Measurements from ENCODE around the gene L3MBTL4. TPM values are rescaled to one million over a fixed set of nuclear protein-coding genes. Genes with fewer than 3 reads are reported as not detected.
"Not testable (repeated sequence)": the region's sequence is repeated elsewhere in the genome, so short reads cannot be mapped to it uniquely, and the experiment has no call there.

Gene L3MBTL4
- total RNA-seq, 1 donor from 2014 or later = 0.26 TPM

DNA sequence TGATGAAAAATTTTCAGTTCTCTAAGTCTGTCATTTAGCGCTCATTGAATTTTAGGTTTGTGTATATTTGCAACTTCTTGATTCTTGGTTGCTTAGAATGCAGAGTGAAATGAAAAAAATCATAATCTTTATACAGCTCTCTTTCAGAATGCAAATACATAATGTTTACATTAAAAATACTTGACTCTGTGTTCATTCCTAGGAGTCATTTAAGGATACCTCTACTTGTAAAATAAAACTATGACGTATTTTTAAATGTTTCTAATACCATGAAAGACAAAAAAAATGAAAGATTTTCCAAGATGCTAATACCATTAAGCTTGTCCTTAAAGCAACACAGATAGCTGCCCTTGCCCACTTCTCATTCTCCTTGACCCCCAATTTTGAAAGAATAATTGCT is 259.0 kb downstream of the L3MBTL4 start:
- H3K4me3 Mint-ChIP-seq = no peak overlapping the region

DNA sequence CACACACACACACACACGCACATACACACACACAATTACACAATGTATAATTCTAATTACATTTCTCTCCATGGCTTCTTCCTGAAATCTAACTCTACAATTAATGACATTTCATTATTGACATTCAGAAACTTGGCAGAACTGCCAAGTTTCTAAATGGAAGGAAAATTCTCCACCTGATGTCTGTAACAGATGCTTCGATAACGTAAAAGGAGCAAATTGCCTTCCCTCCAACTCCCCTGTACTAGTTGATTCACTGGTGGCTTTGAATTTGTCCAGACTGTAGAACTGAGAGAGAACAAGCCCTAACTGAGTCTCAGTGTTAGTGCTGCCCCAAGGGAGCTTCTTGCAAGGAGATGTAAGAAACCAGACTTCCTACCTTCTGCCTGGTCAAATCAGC is 264.3 kb downstream of the L3MBTL4 start:
- Mint-ChIP-seq H3K4me1 (ENCODE audit: low read depth) (no peaks in the 10 kb centered on the region), H3K9me3 (peaks cover 3% of the 10 kb centered on the region), H3K27me3 (ENCODE audit: insufficient read depth) (no peaks in the 10 kb centered on the region), H3K4me3 (no peak overlapping the region), H3K36me3 (ENCODE audit: low read depth) (no peaks in the 10 kb centered on the region), H3K27ac (no peak overlapping the region)
- no peak for DNase-seq (ENCODE audit: low spot score)
- intact Hi-C loops (cut with micrococcal nuclease) = no loop called here

More for the DNA sequence above, 259.0 kb downstream of the L3MBTL4 start:
- H3K4me1 Mint-ChIP-seq (ENCODE audit: low read depth) = no peaks in the 10 kb centered on the region
- no peaks in the 10 kb centered on the region for H3K36me3 Mint-ChIP-seq (ENCODE audit: low read depth)
- intact Hi-C loops (cut with micrococcal nuclease) = no loop called here
- H3K9me3 Mint-ChIP-seq = peaks cover 3% of the 10 kb centered on the region
- H3K27ac Mint-ChIP-seq = no peak overlapping the region
- no peaks in the 10 kb centered on the region for H3K27me3 Mint-ChIP-seq (ENCODE audit: insufficient read depth)
- DNase-seq (ENCODE audit: low spot score) = no peak

DNA sequence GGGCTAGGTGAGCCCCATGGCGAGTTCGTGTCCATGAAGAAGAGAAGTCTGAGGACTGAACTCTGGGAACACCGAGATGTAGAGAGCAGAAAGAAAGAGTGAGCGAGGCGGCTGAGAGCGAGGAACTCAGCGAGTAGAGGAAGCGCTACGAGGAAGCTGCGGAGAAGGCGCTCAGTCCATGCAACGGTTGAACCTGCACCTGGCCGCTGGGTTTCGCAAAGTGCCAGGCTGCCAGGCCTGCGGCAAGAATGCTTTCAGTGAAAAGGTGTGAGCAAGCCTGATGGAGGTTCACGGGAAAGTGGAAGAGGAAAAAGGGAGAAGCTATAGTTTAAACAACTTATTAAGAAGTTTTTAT is 268.4 kb downstream of the L3MBTL4 start:
- no peaks in the 10 kb centered on the region for H3K4me1 Mint-ChIP-seq (ENCODE audit: low read depth)
- H3K36me3 Mint-ChIP-seq (ENCODE audit: low read depth) = no peaks in the 10 kb centered on the region
- no peak for DNase-seq (ENCODE audit: low spot score)
- H3K27me3 Mint-ChIP-seq (ENCODE audit: insufficient read depth) = no peaks in the 10 kb centered on the region
- H3K4me3 Mint-ChIP-seq = no peak overlapping the region
- no peaks in the 10 kb centered on the region for H3K9me3 Mint-ChIP-seq
- no peak overlapping the region for H3K27ac Mint-ChIP-seq
- intact Hi-C loops (cut with micrococcal nuclease) = no loop called here

DNA sequence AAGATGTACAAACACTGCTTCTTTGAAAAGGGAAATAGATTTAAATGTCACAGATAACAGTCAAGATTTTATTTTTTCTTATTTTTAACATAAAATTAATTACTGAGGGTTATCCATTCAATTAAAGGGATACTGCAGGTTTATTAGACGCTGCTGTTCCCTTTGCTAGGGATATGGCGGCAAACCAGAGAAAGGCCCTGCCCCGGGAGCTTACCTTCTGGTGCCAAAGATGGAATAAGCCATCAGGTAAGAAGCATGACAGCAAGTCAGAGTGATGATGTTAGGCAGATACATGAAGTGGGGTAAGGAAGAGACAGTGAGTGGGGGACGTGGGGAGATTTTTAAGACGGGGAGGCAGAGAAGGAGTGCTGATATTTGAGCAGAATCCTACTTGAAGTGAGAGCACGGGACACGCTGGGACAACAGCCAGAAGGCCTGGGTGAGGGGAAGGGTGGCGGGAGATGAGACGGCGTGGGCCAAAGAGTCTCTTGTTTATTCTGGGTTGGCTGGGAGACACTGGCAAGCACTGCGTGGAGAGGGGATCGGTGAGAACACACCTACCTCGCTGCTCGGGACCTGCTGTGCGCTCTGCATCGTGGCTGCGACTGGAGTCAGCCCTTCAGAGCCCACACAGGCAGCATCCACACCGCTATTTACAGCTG is 268.9 kb downstream of the L3MBTL4 start:
- H3K9me3 Mint-ChIP-seq = no peaks in the 10 kb centered on the region
- no peak for DNase-seq (ENCODE audit: low spot score)
- H3K36me3 Mint-ChIP-seq (ENCODE audit: low read depth) = no peaks in the 10 kb centered on the region
- no peaks in the 10 kb centered on the region for H3K4me1 Mint-ChIP-seq (ENCODE audit: low read depth)
- H3K4me3 Mint-ChIP-seq = no peak overlapping the region
- no peak overlapping the region for H3K27ac Mint-ChIP-seq
- intact Hi-C loops (cut with micrococcal nuclease) = no loop called here
- no peaks in the 10 kb centered on the region for H3K27me3 Mint-ChIP-seq (ENCODE audit: insufficient read depth)

DNA sequence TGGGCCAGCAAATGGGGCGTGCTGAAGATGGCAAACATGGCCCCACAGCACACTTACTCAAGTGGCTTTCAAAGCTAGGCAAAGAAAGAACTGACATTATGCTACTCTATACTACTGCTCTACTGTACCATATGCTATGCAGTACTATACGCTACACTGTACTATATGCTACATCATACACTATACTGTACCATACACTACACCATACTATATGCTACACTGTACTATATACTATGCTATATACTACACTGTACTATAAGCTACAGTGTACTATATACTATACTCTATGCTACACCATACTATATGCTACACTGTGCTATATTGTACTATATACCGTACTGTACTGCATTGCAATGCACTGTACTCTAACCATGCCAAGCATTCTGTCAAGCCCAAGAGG is 275.7 kb downstream of the L3MBTL4 start:
- intact Hi-C loops (cut with micrococcal nuclease) = no loop called here
- Mint-ChIP-seq H3K27ac (no peak overlapping the region), H3K4me3 (no peak overlapping the region), H3K9me3 (no peaks in the 10 kb centered on the region), H3K36me3 (ENCODE audit: low read depth) (no peaks in the 10 kb centered on the region), H3K4me1 (ENCODE audit: low read depth) (no peaks in the 10 kb centered on the region), H3K27me3 (ENCODE audit: insufficient read depth) (no peaks in the 10 kb centered on the region)
- DNase-seq (ENCODE audit: low spot score) = no peak

DNA sequence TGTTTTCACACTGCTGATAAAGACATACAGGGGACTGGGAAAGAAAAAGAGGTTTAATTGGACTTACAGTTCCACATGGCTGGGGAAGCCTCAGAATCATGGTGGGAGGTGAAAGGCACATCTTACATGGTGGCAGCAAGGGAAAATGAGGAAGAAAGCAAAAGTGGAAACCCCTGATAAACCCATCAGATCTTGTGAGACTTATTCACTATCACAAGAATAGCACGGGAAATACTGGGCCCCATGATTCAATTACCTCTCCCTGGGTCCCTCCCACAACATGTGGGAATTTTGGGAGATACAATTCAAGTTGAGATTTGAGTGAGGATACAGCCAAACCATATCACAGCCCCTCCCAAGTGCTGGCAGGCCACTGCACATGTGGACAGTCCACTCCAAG is 278.8 kb downstream of the L3MBTL4 start:
- H3K27me3 Mint-ChIP-seq (ENCODE audit: insufficient read depth); H3K27ac Mint-ChIP-seq; H3K9me3 Mint-ChIP-seq; intact Hi-C loops (cut with micrococcal nuclease); DNase-seq (ENCODE audit: low spot score); H3K4me1 Mint-ChIP-seq (ENCODE audit: low read depth); H3K4me3 Mint-ChIP-seq; H3K36me3 Mint-ChIP-seq (ENCODE audit: low read depth): not testable (repeated sequence)

DNA sequence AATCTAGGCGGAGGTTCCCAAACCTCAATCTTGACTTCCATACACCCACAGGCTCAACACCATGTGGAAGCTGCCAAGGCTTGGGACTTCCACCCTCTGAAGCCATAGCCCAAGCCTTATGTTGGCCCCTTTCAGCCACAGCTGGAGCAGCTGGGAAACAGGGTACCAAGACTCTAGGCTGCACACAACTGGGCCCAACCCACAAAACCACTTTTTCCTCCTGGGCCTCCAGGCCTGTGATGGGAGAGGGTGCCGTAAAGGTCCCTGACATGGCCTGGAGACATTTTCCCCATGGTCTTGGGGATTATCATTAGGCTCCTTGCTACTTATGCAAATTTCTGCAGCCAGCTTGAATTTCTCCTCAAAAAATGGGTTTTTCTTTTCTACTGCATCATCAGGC is 279.7 kb downstream of the L3MBTL4 start:
- H3K27ac Mint-ChIP-seq; H3K9me3 Mint-ChIP-seq; H3K27me3 Mint-ChIP-seq (ENCODE audit: insufficient read depth); H3K4me3 Mint-ChIP-seq; DNase-seq (ENCODE audit: low spot score); H3K36me3 Mint-ChIP-seq (ENCODE audit: low read depth); H3K4me1 Mint-ChIP-seq (ENCODE audit: low read depth); intact Hi-C loops (cut with micrococcal nuclease): not testable (repeated sequence)

DNA sequence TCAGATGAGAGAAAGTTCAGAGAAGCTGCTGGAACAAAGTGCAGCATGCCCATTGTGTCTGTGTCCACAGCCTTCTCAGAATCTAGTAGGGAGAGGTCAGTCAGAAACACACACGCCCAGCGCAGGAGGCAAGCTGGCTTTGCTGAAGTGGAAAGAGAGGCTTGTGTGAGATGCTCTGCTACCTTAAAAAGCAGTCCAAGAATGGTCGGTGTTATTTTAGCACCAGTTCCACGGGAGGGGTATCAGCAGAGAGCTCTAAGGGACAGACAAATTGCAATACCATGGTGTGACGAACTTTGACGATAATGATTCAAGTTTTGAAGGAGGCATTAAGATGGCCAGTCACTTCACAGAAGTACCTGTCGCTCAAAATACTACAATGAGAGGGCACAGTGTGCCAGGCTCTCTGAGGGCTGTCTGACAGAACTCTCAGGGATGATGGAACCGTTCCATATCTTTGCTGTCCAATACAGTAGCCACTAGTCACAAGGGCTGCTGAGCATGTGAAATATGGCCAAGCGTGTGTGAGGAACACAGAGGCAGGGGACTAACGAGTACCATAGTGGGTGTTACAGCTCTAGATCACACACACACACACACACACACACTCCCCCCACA is 281.9 kb downstream of the L3MBTL4 start:
- H3K4me1 Mint-ChIP-seq (ENCODE audit: low read depth) = no peaks in the 10 kb centered on the region

DNA sequence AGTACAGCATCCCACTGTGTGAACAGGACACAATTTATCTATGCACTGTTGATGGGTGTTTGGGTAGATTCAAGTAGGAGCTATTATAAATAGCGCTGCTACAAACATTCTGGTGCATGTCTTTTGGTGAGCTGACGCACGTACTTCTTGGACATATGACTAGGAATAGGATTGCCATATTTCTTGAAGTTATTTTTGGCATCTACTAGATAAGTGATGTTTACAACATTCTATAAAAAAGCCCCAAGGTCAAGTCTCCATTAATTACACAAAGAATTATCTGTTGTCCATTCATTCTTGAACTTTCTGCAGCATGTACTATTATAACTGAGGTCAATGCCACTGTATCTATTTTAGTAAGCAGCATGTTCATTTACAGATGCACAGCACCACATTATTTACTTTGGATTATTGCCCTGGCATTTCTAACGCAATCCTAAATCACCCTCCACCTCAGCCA is 293.9 kb downstream of the L3MBTL4 start:
- Mint-ChIP-seq H3K36me3 (ENCODE audit: low read depth) (no peaks in the 10 kb centered on the region), H3K27me3 (ENCODE audit: insufficient read depth) (no peaks in the 10 kb centered on the region), H3K4me1 (ENCODE audit: low read depth) (no peaks in the 10 kb centered on the region), H3K27ac (no peak overlapping the region), H3K9me3 (no peaks in the 10 kb centered on the region), H3K4me3 (no peak overlapping the region)
- DNase-seq (ENCODE audit: low spot score) = no peak
- intact Hi-C loops (cut with micrococcal nuclease) = no loop called here

More for the DNA sequence above, 281.9 kb downstream of the L3MBTL4 start:
- H3K27ac Mint-ChIP-seq = no peak overlapping the region
- no peak for DNase-seq (ENCODE audit: low spot score)
- intact Hi-C loops (cut with micrococcal nuclease) = no loop called here
- H3K36me3 Mint-ChIP-seq (ENCODE audit: low read depth) = no peaks in the 10 kb centered on the region
- no peak overlapping the region for H3K4me3 Mint-ChIP-seq
- no peaks in the 10 kb centered on the region for H3K27me3 Mint-ChIP-seq (ENCODE audit: insufficient read depth)
- H3K9me3 Mint-ChIP-seq = no peaks in the 10 kb centered on the region

DNA sequence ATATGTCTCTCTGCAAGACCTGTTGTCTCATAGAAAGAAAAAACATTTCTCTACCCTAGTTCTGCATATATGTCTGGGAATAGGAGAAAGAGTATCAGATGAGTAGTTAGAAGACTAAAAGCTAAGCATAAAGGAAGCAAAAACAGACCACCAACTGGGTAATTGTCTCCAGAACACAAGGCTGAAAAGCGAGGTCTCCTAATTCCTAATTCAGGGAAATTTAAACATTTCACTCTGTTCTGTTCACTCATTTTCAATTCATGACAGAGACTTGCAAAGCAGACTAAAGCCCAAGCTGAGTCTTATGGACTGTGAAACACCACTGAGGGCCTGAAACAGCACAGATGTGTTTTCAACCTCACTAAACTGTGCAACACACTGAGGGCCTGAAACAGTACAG is 294.9 kb downstream of the L3MBTL4 start:
- Mint-ChIP-seq H3K36me3 (ENCODE audit: low read depth) (no peaks in the 10 kb centered on the region), H3K9me3 (no peaks in the 10 kb centered on the region), H3K27me3 (ENCODE audit: insufficient read depth) (no peaks in the 10 kb centered on the region), H3K4me3 (no peak overlapping the region), H3K27ac (no peak overlapping the region), H3K4me1 (ENCODE audit: low read depth) (no peaks in the 10 kb centered on the region)
- intact Hi-C loops (cut with micrococcal nuclease) = no loop called here
- DNase-seq (ENCODE audit: low spot score) = no peak

DNA sequence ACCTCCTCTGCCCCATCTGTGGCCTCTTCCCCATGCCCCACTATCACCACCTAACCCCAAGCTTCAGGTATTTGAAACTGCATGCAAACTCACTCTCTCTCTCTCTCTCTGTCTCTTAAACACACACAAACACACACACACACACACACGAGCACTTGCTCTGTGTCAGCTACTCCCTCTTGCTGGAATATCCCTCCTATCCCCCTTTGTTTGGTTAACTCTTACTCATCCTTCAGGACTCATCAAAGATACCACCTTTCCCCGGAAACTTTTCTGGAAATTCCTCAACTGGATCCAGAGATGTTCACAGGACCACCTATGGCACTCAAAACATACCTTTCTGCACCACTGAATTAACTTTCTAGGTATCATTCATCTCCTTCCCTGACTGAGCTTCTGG is 296.6 kb downstream of the L3MBTL4 start:
- intact Hi-C loops (cut with micrococcal nuclease) = no loop called here
- Mint-ChIP-seq H3K27me3 (ENCODE audit: insufficient read depth) (no peaks in the 10 kb centered on the region), H3K4me1 (ENCODE audit: low read depth) (no peaks in the 10 kb centered on the region), H3K9me3 (no peaks in the 10 kb centered on the region), H3K36me3 (ENCODE audit: low read depth) (no peaks in the 10 kb centered on the region), H3K27ac (no peak overlapping the region), H3K4me3 (no peak overlapping the region)
- DNase-seq (ENCODE audit: low spot score) = no peak

DNA sequence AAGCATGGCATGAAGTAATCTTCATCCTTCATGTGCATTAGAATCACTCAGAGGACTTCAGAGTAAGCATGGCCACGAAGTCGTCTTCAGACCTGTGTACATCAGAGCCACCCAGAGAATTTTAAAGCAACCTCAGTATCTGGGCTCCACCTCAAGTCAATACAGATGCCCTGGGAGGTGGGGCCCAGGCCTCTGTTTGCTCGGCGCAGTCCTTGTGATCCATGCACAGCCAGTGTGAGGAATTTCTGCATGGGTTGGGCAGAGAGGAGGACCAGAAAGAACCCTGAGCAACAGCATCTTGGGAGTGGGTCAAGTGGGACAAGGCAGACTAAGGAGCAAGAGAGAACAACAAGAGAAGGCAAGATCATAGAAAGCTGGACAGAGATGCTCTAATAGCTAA is 299.0 kb downstream of the L3MBTL4 start:
- Mint-ChIP-seq H3K36me3 (ENCODE audit: low read depth) (no peaks in the 10 kb centered on the region), H3K4me3 (no peak overlapping the region), H3K27me3 (ENCODE audit: insufficient read depth) (no peaks in the 10 kb centered on the region), H3K27ac (no peak overlapping the region), H3K4me1 (ENCODE audit: low read depth) (no peaks in the 10 kb centered on the region), H3K9me3 (no peaks in the 10 kb centered on the region)
- intact Hi-C loops (cut with micrococcal nuclease) = no loop called here
- no peak for DNase-seq (ENCODE audit: low spot score)

DNA sequence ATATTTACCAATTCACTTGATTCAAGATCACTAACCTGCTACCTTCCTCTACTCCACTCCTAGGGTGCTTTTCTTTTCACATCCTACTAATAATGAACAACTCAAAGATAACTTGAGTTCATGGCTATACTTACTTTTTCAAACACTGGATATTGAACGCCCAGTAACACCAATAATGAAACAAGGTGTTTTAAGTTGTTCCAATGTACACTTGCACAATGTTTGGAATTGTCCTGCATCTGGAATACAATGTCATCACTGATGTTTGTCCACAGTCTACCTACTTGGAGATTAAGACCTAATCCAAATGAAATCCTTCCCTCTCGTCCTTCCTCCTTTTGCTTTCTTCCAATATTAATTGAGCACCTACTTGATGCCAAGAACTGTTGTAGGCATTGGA is 301.1 kb downstream of the L3MBTL4 start:
- Mint-ChIP-seq H3K4me1 (ENCODE audit: low read depth) (no peaks in the 10 kb centered on the region), H3K4me3 (no peak overlapping the region), H3K9me3 (no peaks in the 10 kb centered on the region), H3K27me3 (ENCODE audit: insufficient read depth) (no peaks in the 10 kb centered on the region), H3K27ac (no peak overlapping the region), H3K36me3 (ENCODE audit: low read depth) (no peaks in the 10 kb centered on the region)
- intact Hi-C loops (cut with micrococcal nuclease) = no loop called here
- no peak for DNase-seq (ENCODE audit: low spot score)

DNA sequence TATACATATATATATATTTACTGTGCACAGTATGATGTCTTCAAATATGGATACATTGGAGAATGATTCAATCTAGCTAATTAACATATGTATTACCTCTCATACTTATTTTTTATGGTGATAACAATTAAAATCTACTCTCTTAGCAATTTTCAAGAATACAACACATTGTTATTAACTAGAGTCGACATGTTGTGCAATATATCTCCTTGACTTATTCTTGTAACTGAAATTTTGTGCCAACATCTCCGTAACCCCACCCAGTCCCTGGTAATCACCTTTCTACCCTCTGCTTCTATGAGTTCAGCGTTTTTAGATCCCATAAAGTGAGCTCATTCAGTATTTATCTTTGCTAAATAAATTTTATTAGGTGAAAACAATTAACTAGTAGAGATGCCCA is 303.0 kb downstream of the L3MBTL4 start:
- no peak for DNase-seq (ENCODE audit: low spot score)
- intact Hi-C loops (cut with micrococcal nuclease) = no loop called here
- H3K27ac Mint-ChIP-seq = no peak overlapping the region
- no peaks in the 10 kb centered on the region for H3K36me3 Mint-ChIP-seq (ENCODE audit: low read depth)
- H3K4me3 Mint-ChIP-seq = no peak overlapping the region
- no peaks in the 10 kb centered on the region for H3K9me3 Mint-ChIP-seq
- H3K4me1 Mint-ChIP-seq (ENCODE audit: low read depth) = no peaks in the 10 kb centered on the region
- peaks cover 2% of the 10 kb centered on the region for H3K27me3 Mint-ChIP-seq (ENCODE audit: insufficient read depth)
